KG1 (cell line): ENCODE measurements around the gene ANP32D.
"Not testable (repeated sequence)": the region's sequence is repeated elsewhere in the genome, so short reads cannot be mapped to it uniquely, and the experiment has no call there.

Experiments used
- DNase-seq: peaks from one replicate; lab custom pipeline; 2025; lab: John Stamatoyannopoulos, UW

ANP32D gene

GRCh38 chr12:48472259-48472658 lies at the start of gene ANP32D:
Gene ANP32D (plus strand): TSS chr12:48472559. CDS start chr12:48472665, 106 bp downstream.
- no peak for DNase-seq

- no peak for DNase-seq
Measured at GRCh38 chr12:48423171-48423570, 49.2 kb upstream of the ANP32D start.

- no peak for DNase-seq
Measured at GRCh38 chr12:48424644-48425043, 47.7 kb upstream of the ANP32D start.

- not testable (repeated sequence) for DNase-seq
Measured at GRCh38 chr12:48434016-48434415, 38.3 kb upstream of the ANP32D start.

- DNase-seq, result no peak
Measured at GRCh38 chr12:48441069-48441468, 31.3 kb upstream of the ANP32D start.

- DNase-seq, result no peak
Measured at GRCh38 chr12:48442179-48442847, 30.0 kb upstream of the ANP32D start.

GRCh38 chr12:48445538-48445937 lies 26.8 kb upstream of the ANP32D start:
- no peak for DNase-seq

GRCh38 chr12:48446161-48446776 lies 26.1 kb upstream of the ANP32D start:
- DNase-seq, result no peak

- DNase-seq, result no peak
Measured at GRCh38 chr12:48447755-48448154, 24.6 kb upstream of the ANP32D start.

GRCh38 chr12:48451372-48451771 lies 21.0 kb upstream of the ANP32D start:
- DNase-seq, result no peak

GRCh38 chr12:48452961-48453360 lies 19.4 kb upstream of the ANP32D start:
- not testable (repeated sequence) for DNase-seq

GRCh38 chr12:48454667-48455066 lies 17.7 kb upstream of the ANP32D start:
- DNase-seq, result no peak

GRCh38 chr12:48455116-48455515 lies 17.2 kb upstream of the ANP32D start:
- DNase-seq, result no peak

GRCh38 chr12:48459259-48459658 lies 13.1 kb upstream of the ANP32D start:
- DNase-seq, result no peak

GRCh38 chr12:48469027-48469426 lies 3.3 kb upstream of the ANP32D start:
- not testable (repeated sequence) for DNase-seq

- DNase-seq, result no peak
Measured at GRCh38 chr12:48473061-48473460, 702 bp downstream of the ANP32D start.

- DNase-seq, result not testable (repeated sequence)
Measured at GRCh38 chr12:48474497-48474896, 2.1 kb downstream of the ANP32D start.

GRCh38 chr12:48482198-48482597 lies 9.8 kb downstream of the ANP32D start, which contains the start of gene C12orf54:
Gene C12orf54 (plus strand): TSS chr12:48482498. CDS start chr12:48483297, 799 bp downstream.
- DNase-seq, result no peak

GRCh38 chr12:48482930-48483329 lies 10.6 kb downstream of the ANP32D start:
- no peak for DNase-seq

- DNase-seq, result no peak
Measured at GRCh38 chr12:48486261-48486660, 13.9 kb downstream of the ANP32D start.

GRCh38 chr12:48486679-48487078 lies 14.3 kb downstream of the ANP32D start:
- no peak for DNase-seq

- DNase-seq, result no peak
Measured at GRCh38 chr12:48489012-48489411, 16.7 kb downstream of the ANP32D start.

GRCh38 chr12:48489456-48489855 lies 17.1 kb downstream of the ANP32D start:
- DNase-seq, result not testable (repeated sequence)

- not testable (repeated sequence) for DNase-seq
Measured at GRCh38 chr12:48500281-48500680, 27.9 kb downstream of the ANP32D start.
